GM23338 (cell line): ENCODE data around the gene ZNF749. TPM values are rescaled to one million over a fixed set of nuclear protein-coding genes. Genes with fewer than 3 reads are reported as not detected.

Experiments
- ATAC-seq: fragments of 200-7000 bp; cut with Tn5 transposase; 3 replicates; pipeline ENCODE4 v1.9.1; 2020
- DNase-seq: peaks from one replicate; pipeline ENCODE4 v3.0.0-alpha.2; 2015; ENCODE audit warnings: low spot score
- H2AFZ ChIP-seq: fragments of 200-600 bp; sonication (generic); 2 replicates; pipeline ENCODE4 v1.8.0; 2016; ENCODE audit warnings: antibody characterized with exemption, mild to moderate bottlenecking, moderate library complexity
- H3F3A ChIP-seq: fragments of 200-600 bp; sonication (generic); replicated peaks from 2 replicates; pipeline ENCODE4 v1.8.0; 2017; ENCODE audit warnings: antibody characterized with exemption, mixed run types, low read depth
- H3K27ac ChIP-seq: fragments of 200-600 bp; sonication (generic); 2 replicates; pipeline ENCODE4 v1.6.1; 2016; ENCODE audit warnings: low read depth
- H3K27me3 ChIP-seq: fragments of 200-600 bp; sonication (generic); 2 replicates; pipeline ENCODE4 v1.8.0; 2016; ENCODE audit warnings: mild to moderate bottlenecking, mixed run types, moderate library complexity; ENCODE audit not compliant: insufficient read depth
- H3K36me3 ChIP-seq: fragments of 200-600 bp; sonication (generic); 2 replicates; pipeline ENCODE4 v1.8.0; 2016; ENCODE audit warnings: mild to moderate bottlenecking; ENCODE audit not compliant: insufficient read depth
- H3K4me1 ChIP-seq: fragments of 200-600 bp; sonication (generic); 2 replicates; pipeline ENCODE4 v1.8.0; 2016; ENCODE audit warnings: mild to moderate bottlenecking, moderate library complexity; ENCODE audit not compliant: insufficient read depth
- H3K4me2 ChIP-seq: fragments of 200-600 bp; sonication (generic); 2 replicates; pipeline ENCODE4 v1.7.1; 2017; ENCODE audit warnings: mixed run types
- H3K4me3 ChIP-seq: fragments of 200-600 bp; sonication (generic); 2 replicates; pipeline ENCODE4 v1.6.1; 2016; ENCODE audit warnings: mixed run types
- H3K79me2 ChIP-seq: fragments of 200-600 bp; sonication (generic); replicated peaks from 2 replicates; pipeline ENCODE4 v1.8.0; 2017; ENCODE audit warnings: mild to moderate bottlenecking; ENCODE audit not compliant: insufficient read depth
- H3K9me2 ChIP-seq: fragments of 200-600 bp; sonication (generic); 2 replicates; pipeline ENCODE4 v1.8.0; 2017; ENCODE audit not compliant: insufficient read depth
- H4K20me1 ChIP-seq: fragments of 200-600 bp; sonication (generic); replicated peaks from 2 replicates; pipeline ENCODE4 v1.8.0; 2017; ENCODE audit warnings: mild to moderate bottlenecking; ENCODE audit not compliant: insufficient read depth
- H3K27ac Mint-ChIP-seq: 2 replicates; pipeline ENCODE4 v1.8.0; 2020; ENCODE audit warnings: inconsistent platforms, mild to moderate bottlenecking, moderate library complexity, mixed read lengths
- H3K27me3 Mint-ChIP-seq: 3 replicates; pipeline ENCODE4 v1.8.0; 2022; ENCODE audit warnings: low read depth, mild to moderate bottlenecking, moderate library complexity, mixed read lengths, inconsistent platforms; ENCODE audit not compliant: insufficient read depth, poor library complexity
- H3K36me3 Mint-ChIP-seq: 3 replicates; pipeline ENCODE4 v1.8.0; 2021; ENCODE audit warnings: low read depth, mild to moderate bottlenecking, inconsistent platforms, moderate library complexity, mixed read lengths
- H3K4me1 Mint-ChIP-seq: 3 replicates; pipeline ENCODE4 v1.8.0; 2020; ENCODE audit warnings: mild to moderate bottlenecking, inconsistent platforms, mixed read lengths
- H3K4me3 Mint-ChIP-seq: 3 replicates; pipeline ENCODE4 v1.8.0; 2021; ENCODE audit warnings: moderate library complexity, mild to moderate bottlenecking, inconsistent platforms, mixed read lengths
- H3K9me3 Mint-ChIP-seq: 3 replicates; pipeline ENCODE4 v1.8.0; 2020; ENCODE audit warnings: moderate library complexity, mild to moderate bottlenecking, inconsistent platforms, mixed read lengths
- CREB1 ChIP-seq: fragments of 250-450 bp; sonication (Bioruptor Pico); IDR thresholded peaks from 2 replicates; pipeline ENCODE4 v1.5.0; 2020; ENCODE audit warnings: low read depth, mild to moderate bottlenecking, moderate library complexity
- EZH2 ChIP-seq: fragments of 200-600 bp; sonication (generic); IDR thresholded peaks from one replicate; pipeline ENCODE4 v1.8.0; 2017; ENCODE audit warnings: antibody characterized with exemption, mild to moderate bottlenecking, low read depth; ENCODE audit not compliant: unreplicated experiment
- EZH2phosphoT487 ChIP-seq: fragments of 200-600 bp; sonication (generic); IDR thresholded peaks from one replicate; pipeline ENCODE4 v1.8.1; 2018; ENCODE audit warnings: antibody characterized with exemption; ENCODE audit not compliant: unreplicated experiment
- JUNB ChIP-seq: IDR thresholded peaks from one replicate; pipeline ENCODE4 v1.6.1; 2016; ENCODE audit warnings: antibody characterized with exemption; ENCODE audit not compliant: unreplicated experiment
- NANOG ChIP-seq: IDR thresholded peaks from 2 replicates; pipeline ENCODE4 v1.6.1; 2016; ENCODE audit warnings: antibody characterized with exemption, borderline replicate concordance
- POLR2AphosphoS5 ChIP-seq: IDR thresholded peaks from 2 replicates; pipeline ENCODE4 v1.6.1; 2016; ENCODE audit warnings: antibody characterized with exemption, low read depth
- STAT1 ChIP-seq: IDR thresholded peaks from one replicate; pipeline ENCODE4 v1.6.1; 2016; ENCODE audit warnings: antibody characterized with exemption; ENCODE audit not compliant: unreplicated experiment
- ZNF114 ChIP-seq: fragments of 250-450 bp; sonication (Bioruptor Pico); IDR thresholded peaks from 2 replicates; pipeline ENCODE4 v1.5.0; 2020; ENCODE audit warnings: mild to moderate bottlenecking, moderate library complexity
- ZNF331 ChIP-seq: fragments of 250-450 bp; sonication (Bioruptor Pico); IDR thresholded peaks from 2 replicates; pipeline ENCODE4 v1.5.0; 2020; ENCODE audit warnings: low read depth, mild to moderate bottlenecking, moderate library complexity
- polyA plus RNA-seq: library from polyadenylated mRNA; unstranded; fragments of >200 nt; fragmentation: Nextera tagmentation; extraction: Ambion mirVana; gene quantifications from 2 replicates; pipeline ENCODE4 v1.2.1, GENCODE V29; 2016
- total RNA-seq: library from RNA; depleted of rRNA; stranded (reverse); fragments of >200 nt; shearing (Covaris generic); gene quantifications from 2 replicates; pipeline ENCODE4 v1.2.3, GENCODE V29; 2014
- TF ChIP-seq, protein P1 (sequence below): IDR thresholded peaks from one replicate; pipeline ENCODE4 v1.6.1; 2018; ENCODE audit warnings: antibody characterized with exemption; ENCODE audit not compliant: unreplicated experiment
- TF ChIP-seq, protein P2 (sequence below), 2 experiments: fragments of 200-600 bp in 1 of 2; sonication (generic) in 1 of 2; conservative IDR thresholded peaks; 2 replicates each; pipeline versions ENCODE4 v1.5.1 to v1.6.1; 2016 to 2017; ENCODE audit warnings: antibody characterized with exemption in 2 of 2, low read depth in 2 of 2, mild to moderate bottlenecking in 2 of 2, moderate library complexity in 1 of 2
- TF ChIP-seq, protein P3 (sequence below): IDR thresholded peaks from 2 replicates; pipeline ENCODE4 v1.6.1; 2016; ENCODE audit warnings: antibody characterized with exemption

ZNF749 gene
- total and polyA plus RNA-seq, 2 experiments from 2014 or later = 26.4 to 30.1 TPM

DNA sequence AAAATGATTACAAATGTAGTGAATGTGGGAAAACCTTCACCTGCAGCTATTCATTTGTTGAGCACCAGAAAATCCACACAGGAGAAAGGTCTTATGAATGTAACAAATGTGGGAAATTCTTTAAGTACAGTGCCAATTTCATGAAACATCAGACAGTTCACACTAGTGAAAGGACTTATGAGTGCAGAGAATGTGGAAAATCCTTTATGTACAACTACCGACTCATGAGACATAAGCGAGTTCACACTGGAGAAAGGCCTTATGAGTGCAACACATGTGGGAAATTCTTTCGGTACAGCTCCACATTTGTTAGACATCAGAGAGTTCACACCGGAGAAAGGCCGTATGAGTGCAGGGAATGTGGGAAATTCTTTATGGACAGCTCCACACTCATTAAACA is 36.3 kb upstream of the ZNF749 start (continued):
- TF ChIP-seq, protein P1, sequence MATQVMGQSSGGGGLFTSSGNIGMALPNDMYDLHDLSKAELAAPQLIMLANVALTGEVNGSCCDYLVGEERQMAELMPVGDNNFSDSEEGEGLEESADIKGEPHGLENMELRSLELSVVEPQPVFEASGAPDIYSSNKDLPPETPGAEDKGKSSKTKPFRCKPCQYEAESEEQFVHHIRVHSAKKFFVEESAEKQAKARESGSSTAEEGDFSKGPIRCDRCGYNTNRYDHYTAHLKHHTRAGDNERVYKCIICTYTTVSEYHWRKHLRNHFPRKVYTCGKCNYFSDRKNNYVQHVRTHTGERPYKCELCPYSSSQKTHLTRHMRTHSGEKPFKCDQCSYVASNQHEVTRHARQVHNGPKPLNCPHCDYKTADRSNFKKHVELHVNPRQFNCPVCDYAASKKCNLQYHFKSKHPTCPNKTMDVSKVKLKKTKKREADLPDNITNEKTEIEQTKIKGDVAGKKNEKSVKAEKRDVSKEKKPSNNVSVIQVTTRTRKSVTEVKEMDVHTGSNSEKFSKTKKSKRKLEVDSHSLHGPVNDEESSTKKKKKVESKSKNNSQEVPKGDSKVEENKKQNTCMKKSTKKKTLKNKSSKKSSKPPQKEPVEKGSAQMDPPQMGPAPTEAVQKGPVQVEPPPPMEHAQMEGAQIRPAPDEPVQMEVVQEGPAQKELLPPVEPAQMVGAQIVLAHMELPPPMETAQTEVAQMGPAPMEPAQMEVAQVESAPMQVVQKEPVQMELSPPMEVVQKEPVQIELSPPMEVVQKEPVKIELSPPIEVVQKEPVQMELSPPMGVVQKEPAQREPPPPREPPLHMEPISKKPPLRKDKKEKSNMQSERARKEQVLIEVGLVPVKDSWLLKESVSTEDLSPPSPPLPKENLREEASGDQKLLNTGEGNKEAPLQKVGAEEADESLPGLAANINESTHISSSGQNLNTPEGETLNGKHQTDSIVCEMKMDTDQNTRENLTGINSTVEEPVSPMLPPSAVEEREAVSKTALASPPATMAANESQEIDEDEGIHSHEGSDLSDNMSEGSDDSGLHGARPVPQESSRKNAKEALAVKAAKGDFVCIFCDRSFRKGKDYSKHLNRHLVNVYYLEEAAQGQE = no peak
- TF ChIP-seq POLR2AphosphoS5 (no peak), ZNF114 (CRISPR knock-in tag) (no peak), JUNB (no peak), CREB1 (CRISPR knock-in tag) (no peak), EZH2 (no peak), ZNF331 (CRISPR knock-in tag) (no peak), EZH2phosphoT487 (no peak)
- TF ChIP-seq, protein P2, sequence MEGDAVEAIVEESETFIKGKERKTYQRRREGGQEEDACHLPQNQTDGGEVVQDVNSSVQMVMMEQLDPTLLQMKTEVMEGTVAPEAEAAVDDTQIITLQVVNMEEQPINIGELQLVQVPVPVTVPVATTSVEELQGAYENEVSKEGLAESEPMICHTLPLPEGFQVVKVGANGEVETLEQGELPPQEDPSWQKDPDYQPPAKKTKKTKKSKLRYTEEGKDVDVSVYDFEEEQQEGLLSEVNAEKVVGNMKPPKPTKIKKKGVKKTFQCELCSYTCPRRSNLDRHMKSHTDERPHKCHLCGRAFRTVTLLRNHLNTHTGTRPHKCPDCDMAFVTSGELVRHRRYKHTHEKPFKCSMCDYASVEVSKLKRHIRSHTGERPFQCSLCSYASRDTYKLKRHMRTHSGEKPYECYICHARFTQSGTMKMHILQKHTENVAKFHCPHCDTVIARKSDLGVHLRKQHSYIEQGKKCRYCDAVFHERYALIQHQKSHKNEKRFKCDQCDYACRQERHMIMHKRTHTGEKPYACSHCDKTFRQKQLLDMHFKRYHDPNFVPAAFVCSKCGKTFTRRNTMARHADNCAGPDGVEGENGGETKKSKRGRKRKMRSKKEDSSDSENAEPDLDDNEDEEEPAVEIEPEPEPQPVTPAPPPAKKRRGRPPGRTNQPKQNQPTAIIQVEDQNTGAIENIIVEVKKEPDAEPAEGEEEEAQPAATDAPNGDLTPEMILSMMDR (conservative IDR thresholded peaks at IDR 0.05; ENCODE audit: low read depth in 2 of 2) = no peak
- TF ChIP-seq, protein P3, sequence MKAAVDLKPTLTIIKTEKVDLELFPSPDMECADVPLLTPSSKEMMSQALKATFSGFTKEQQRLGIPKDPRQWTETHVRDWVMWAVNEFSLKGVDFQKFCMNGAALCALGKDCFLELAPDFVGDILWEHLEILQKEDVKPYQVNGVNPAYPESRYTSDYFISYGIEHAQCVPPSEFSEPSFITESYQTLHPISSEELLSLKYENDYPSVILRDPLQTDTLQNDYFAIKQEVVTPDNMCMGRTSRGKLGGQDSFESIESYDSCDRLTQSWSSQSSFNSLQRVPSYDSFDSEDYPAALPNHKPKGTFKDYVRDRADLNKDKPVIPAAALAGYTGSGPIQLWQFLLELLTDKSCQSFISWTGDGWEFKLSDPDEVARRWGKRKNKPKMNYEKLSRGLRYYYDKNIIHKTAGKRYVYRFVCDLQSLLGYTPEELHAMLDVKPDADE = no peak

DNA sequence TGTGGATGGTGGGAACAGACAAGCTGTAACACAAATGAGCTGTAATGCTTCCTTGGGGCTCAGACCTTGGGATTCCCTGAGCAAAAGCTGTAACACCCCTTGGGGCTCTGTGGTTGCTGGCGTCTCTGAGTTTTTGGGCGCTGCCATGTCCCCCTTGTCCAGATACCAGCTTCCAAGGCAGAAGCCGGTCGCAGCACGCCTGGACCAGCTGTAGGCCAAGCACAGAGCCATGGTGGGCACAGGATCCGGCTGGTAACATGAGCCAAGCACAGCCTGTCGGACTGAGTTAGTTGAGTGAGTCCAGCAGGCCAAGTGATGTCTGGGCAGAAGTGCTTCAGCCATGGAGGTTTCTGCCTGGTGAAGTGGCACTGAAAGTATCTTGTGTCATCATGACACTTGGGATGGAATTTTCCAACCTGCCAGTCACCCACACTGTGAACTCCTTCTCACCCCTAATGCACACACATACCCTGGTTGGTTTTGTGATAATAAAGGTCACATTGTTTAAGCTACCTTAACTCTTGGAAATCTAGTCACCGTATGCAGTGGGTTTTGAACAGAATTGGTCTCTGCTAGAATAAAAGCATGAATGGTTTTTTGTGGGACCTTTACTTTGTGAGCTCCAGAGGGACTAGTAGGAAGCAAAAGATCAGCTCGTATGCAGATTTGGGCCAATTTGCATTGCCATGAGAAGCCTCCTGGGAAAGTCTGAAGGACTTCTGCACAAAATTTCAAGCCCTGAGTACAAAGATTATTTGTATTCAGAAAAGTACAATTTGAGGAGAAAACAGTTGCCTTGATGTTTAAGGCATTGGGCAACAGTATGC is 31.2 kb upstream of the ZNF749 start:
- peaks cover 26% of the 10 kb centered on the region for H3K36me3 Mint-ChIP-seq
- H3K27ac ChIP-seq = no peak overlapping the region
- TF ChIP-seq NANOG (no peak), CREB1 (CRISPR knock-in tag) (no peak), JUNB (no peak), POLR2AphosphoS5 (no peak), STAT1 (no peak), EZH2phosphoT487 (no peak), EZH2 (no peak), ZNF114 (CRISPR knock-in tag) (no peak), ZNF331 (CRISPR knock-in tag) (no peak)
- TF ChIP-seq, protein P2 (conservative IDR thresholded peaks at IDR 0.05; ENCODE audit: low read depth in 2 of 2) = no peak
- TF ChIP-seq, protein P1 = no peak

More for the DNA sequence above, 31.2 kb upstream of the ZNF749 start:
- DNase-seq (no peak), ATAC-seq (no peak)
- Histone ChIP-seq H2AFZ (no peak overlapping the region), H3K4me2 (no peak overlapping the region), H3F3A (no peaks in the 10 kb centered on the region), H4K20me1 (no peaks in the 10 kb centered on the region), H3K4me3 (no peak overlapping the region), H3K4me1 (no peaks in the 10 kb centered on the region), H3K27me3 (no peaks in the 10 kb centered on the region), H3K36me3 (peaks cover 3% of the 10 kb centered on the region; the same call in 1 of the 2 replicates), H3K79me2 (no peaks in the 10 kb centered on the region), H3K9me2 (no peaks in the 10 kb centered on the region)
- Mint-ChIP-seq H3K9me3 (peaks cover 20% of the 10 kb centered on the region), H3K4me3 (no peak overlapping the region), H3K4me1 (no peaks in the 10 kb centered on the region), H3K27ac (no peak overlapping the region), H3K27me3 (peaks cover 8% of the 10 kb centered on the region)
